KMS-11 (cell line): Measurements from ENCODE around the gene FNDC3B.
A peak's percentile ranks its signal among the peaks of the same experiment; 100 is the strongest.

Source experiments
- H2AFZ ChIP-seq: fragments of 200-600 bp; sonication (generic); 2 replicates; pipeline ENCODE4 v1.6.1; 2016; ENCODE audit warnings: antibody characterized with exemption, mixed run types, low read depth
- H3K27ac ChIP-seq: fragments of 200-600 bp; sonication (generic); 2 replicates; pipeline ENCODE4 v1.6.1; 2016; ENCODE audit warnings: mild to moderate bottlenecking, mixed run types
- H3K27me3 ChIP-seq: fragments of 200-600 bp; sonication (generic); 2 replicates; pipeline ENCODE4 v1.6.1; 2017; ENCODE audit warnings: mild to moderate bottlenecking, low read depth, mixed run types, moderate library complexity; ENCODE audit not compliant: insufficient read depth
- H3K36me3 ChIP-seq: fragments of 200-600 bp; sonication (generic); 2 replicates; pipeline ENCODE4 v1.6.1; 2017; ENCODE audit warnings: mild to moderate bottlenecking, mixed run types; ENCODE audit not compliant: insufficient read depth
- H3K4me1 ChIP-seq: fragments of 200-600 bp; sonication (generic); 2 replicates; pipeline ENCODE4 v1.6.1; 2016; ENCODE audit warnings: mild to moderate bottlenecking, low read depth, mixed run types; ENCODE audit not compliant: poor library complexity, severe bottlenecking
- H3K4me2 ChIP-seq: fragments of 200-600 bp; sonication (generic); 2 replicates; pipeline ENCODE4 v1.7.0; 2016; ENCODE audit warnings: mild to moderate bottlenecking, mixed run types
- H3K4me3 ChIP-seq: fragments of 200-600 bp; sonication (generic); IDR thresholded peaks from 2 replicates; pipeline ENCODE4 v1.6.1; 2017; ENCODE audit warnings: low read depth, low read length, mixed read lengths; ENCODE audit not compliant: insufficient read depth
- H3K79me2 ChIP-seq: fragments of 200-600 bp; sonication (generic); 2 replicates; pipeline ENCODE4 v1.6.1; 2016; ENCODE audit warnings: low read depth, mixed run types; ENCODE audit not compliant: insufficient read depth
- H3K9ac ChIP-seq: fragments of 200-600 bp; sonication (generic); 2 replicates; pipeline ENCODE4 v1.6.1; 2016; ENCODE audit warnings: mild to moderate bottlenecking, mixed run types
- H4K20me1 ChIP-seq: fragments of 200-600 bp; sonication (generic); 2 replicates; pipeline ENCODE4 v1.6.1; 2016; ENCODE audit warnings: mild to moderate bottlenecking, mixed run types; ENCODE audit not compliant: insufficient read depth
- TF ChIP-seq, protein P1 (sequence below): fragments of 200-600 bp; sonication (generic); conservative IDR thresholded peaks from 2 replicates; pipeline ENCODE4 v1.6.1; 2017; ENCODE audit warnings: low read depth, mild to moderate bottlenecking, antibody characterized with exemption, low read length, moderate library complexity, mixed read lengths

FNDC3B gene

GRCh38 chr3:172142051-172142863 lies 102.9 kb downstream of the FNDC3B start:
- Histone ChIP-seq H4K20me1 (no peaks in the 10 kb centered on the region), H3K4me1 (peaks cover 66% of the 10 kb centered on the region), H3K9ac (no peak overlapping the region), H3K36me3 (peaks cover 9% of the 10 kb centered on the region; the same call in 1 of the 2 replicates), H3K79me2 (peaks cover 89% of the 10 kb centered on the region), H3K4me3 (no peak overlapping the region), H3K27ac (peak overlapping the region; percentile 11; the same call in 1 of the 2 replicates), H3K4me2 (peak overlapping the region; percentile 15; the same call in 1 of the 2 replicates), H2AFZ (no peak overlapping the region), H3K27me3 (no peaks in the 10 kb centered on the region)
- TF ChIP-seq, protein P1, sequence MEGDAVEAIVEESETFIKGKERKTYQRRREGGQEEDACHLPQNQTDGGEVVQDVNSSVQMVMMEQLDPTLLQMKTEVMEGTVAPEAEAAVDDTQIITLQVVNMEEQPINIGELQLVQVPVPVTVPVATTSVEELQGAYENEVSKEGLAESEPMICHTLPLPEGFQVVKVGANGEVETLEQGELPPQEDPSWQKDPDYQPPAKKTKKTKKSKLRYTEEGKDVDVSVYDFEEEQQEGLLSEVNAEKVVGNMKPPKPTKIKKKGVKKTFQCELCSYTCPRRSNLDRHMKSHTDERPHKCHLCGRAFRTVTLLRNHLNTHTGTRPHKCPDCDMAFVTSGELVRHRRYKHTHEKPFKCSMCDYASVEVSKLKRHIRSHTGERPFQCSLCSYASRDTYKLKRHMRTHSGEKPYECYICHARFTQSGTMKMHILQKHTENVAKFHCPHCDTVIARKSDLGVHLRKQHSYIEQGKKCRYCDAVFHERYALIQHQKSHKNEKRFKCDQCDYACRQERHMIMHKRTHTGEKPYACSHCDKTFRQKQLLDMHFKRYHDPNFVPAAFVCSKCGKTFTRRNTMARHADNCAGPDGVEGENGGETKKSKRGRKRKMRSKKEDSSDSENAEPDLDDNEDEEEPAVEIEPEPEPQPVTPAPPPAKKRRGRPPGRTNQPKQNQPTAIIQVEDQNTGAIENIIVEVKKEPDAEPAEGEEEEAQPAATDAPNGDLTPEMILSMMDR: no peak

DNA sequence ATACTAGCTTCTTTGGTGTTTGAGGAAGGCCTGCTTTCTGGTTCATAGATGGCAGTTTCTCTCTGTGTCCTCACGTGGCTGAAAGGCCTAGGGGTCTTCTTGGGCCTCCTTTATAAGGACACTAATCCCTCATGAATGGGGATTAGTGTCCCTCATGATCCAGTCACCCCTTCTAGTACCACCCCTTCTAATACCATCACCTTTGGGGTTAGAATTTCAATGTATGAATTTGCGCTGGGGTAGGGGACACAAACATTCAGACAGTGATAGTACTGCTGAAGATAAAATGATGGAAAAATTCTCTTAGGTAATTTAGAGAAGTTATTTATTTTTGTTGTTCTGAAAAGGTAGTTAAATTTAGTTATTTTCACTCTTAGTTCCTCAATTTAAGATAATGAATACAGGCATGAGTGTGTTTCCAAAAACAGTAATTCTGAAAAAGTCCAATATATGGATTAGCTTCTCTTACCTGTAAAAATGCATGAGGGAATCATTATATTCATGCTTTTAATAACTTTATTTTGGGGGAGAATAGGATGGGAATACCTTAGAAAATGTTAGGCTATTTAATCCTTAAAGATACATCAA lies 103.6 kb downstream of the FNDC3B start:
- Histone ChIP-seq H3K4me3 (no peak overlapping the region), H3K4me1 (peaks cover 66% of the 10 kb centered on the region), H2AFZ (no peak overlapping the region), H3K36me3 (peaks cover 5% of the 10 kb centered on the region; the same call in 1 of the 2 replicates), H4K20me1 (no peaks in the 10 kb centered on the region; the same call in 1 of the 2 replicates), H3K27me3 (no peaks in the 10 kb centered on the region), H3K4me2 (peak overlapping the region; percentile 15; the same call in 1 of the 2 replicates), H3K27ac (no peak overlapping the region), H3K79me2 (peaks cover 92% of the 10 kb centered on the region), H3K9ac (no peak overlapping the region)
- TF ChIP-seq, protein P1: no peak

DNA sequence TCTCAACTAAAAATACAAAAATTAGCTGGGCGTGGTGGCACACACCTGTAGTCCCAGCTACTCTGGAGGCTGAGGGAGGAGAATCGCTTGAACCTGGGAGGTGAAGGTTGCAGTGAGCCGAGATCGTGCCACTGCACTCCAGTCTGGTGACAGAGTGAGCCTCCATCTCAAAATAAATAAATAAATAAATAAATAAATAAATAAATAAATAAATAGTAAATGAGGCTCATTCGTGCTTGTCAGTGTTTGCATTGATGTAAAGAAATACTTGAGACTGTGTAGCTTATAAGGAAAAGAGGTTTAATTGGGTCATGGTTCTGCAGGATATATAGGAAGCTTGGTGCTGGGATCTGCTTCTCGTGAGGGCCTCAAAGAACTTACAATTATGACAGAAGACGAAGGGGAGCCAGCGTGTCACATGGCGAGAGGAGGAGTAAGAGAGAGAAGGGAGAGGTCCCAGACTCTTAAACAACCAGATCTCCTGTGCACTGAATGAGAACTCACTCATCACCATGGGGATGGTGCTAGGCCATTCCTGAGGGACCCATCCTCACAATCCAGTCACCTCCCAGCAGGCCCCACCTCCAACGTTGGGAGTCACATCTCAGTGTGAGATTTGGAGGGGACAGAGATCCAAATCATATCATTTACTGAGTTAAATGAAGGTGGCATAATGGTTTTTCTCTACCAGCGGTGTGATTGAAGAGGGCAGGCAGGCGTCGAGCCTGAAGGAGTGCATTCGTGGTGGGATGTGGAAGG lies 104.5 kb downstream of the FNDC3B start:
- Histone ChIP-seq H2AFZ (no peak overlapping the region), H3K27me3 (no peaks in the 10 kb centered on the region), H3K27ac (no peak overlapping the region), H3K4me1 (peaks cover 66% of the 10 kb centered on the region), H3K79me2 (peaks cover 92% of the 10 kb centered on the region), H4K20me1 (no peaks in the 10 kb centered on the region; the same call in 1 of the 2 replicates), H3K9ac (no peak overlapping the region), H3K36me3 (no peaks in the 10 kb centered on the region), H3K4me3 (no peak overlapping the region), H3K4me2 (no peak overlapping the region)
- TF ChIP-seq, protein P1: no peak

GRCh38 chr3:172144601-172145000 lies 105.2 kb downstream of the FNDC3B start:
- no peak overlapping the region for H3K27ac ChIP-seq
- H3K36me3 ChIP-seq: no peaks in the 10 kb centered on the region
- H3K9ac ChIP-seq: no peak overlapping the region
- TF ChIP-seq, protein P1: no peak
- H3K4me3 ChIP-seq: no peak overlapping the region
- no peaks in the 10 kb centered on the region for H3K27me3 ChIP-seq
- no peak overlapping the region for H2AFZ ChIP-seq
- H3K79me2 ChIP-seq: peaks cover 92% of the 10 kb centered on the region
- H3K4me1 ChIP-seq: peaks cover 65% of the 10 kb centered on the region
- H3K4me2 ChIP-seq: no peak overlapping the region
- H4K20me1 ChIP-seq: no peaks in the 10 kb centered on the region; the same call in 1 of the 2 replicates
